CD4-positive, CD25-positive, alpha-beta regulatory T cell (primary cell): Measurements from ENCODE around the gene GHR. TPM values are rescaled to one million over a fixed set of nuclear protein-coding genes. Genes with fewer than 3 reads are reported as not detected.

Experiments
- ATAC-seq, 2 donors: fragments of 150-1000 bp; cut with Tn5 transposase; one replicate each; pipeline ENCODE4 v1.10.0; 2021; ENCODE audit warnings: low read depth in 2 of 2, moderate number of reproducible peaks in 2 of 2, moderate library complexity in 1 of 2
- DNase-seq, 3 donors: peaks; one replicate each; pipeline versions ENCODE4 v3.0.0 to v3.0.0-alpha.2; 2012 to 2022; ENCODE audit warnings: mixed read lengths in 1 of 3
- H3K27ac ChIP-seq: one replicate; pipeline ENCODE4 v1.7.0; 2013; ENCODE audit warnings: mild to moderate bottlenecking, low read length; ENCODE audit not compliant: insufficient read depth, poor library complexity, severe bottlenecking
- H3K27me3 ChIP-seq: one replicate; pipeline ENCODE4 v1.7.0; 2013; ENCODE audit warnings: low read length; ENCODE audit not compliant: control insufficient read depth, insufficient read depth
- H3K36me3 ChIP-seq: one replicate; pipeline ENCODE4 v1.7.0; 2013; ENCODE audit warnings: mild to moderate bottlenecking, low read length, moderate library complexity; ENCODE audit not compliant: control insufficient read depth, insufficient read depth
- H3K4me1 ChIP-seq: 2 replicates; pipeline ENCODE4 v1.7.0; 2013; ENCODE audit warnings: mild to moderate bottlenecking, low read length; ENCODE audit not compliant: insufficient read depth, control insufficient read depth, poor library complexity, severe bottlenecking
- H3K4me3 ChIP-seq: one replicate; pipeline ENCODE4 v1.7.0; 2013; ENCODE audit warnings: low read depth, mild to moderate bottlenecking, low read length, moderate library complexity
- H3K9me3 ChIP-seq, 2 experiments: 1 replicate in 1 of 2; 2 replicates in 1 of 2; pipeline ENCODE4 v1.7.0; 2013; ENCODE audit warnings: low read length in 2 of 2, mild to moderate bottlenecking in 1 of 2, moderate library complexity in 1 of 2; ENCODE audit not compliant: control insufficient read depth in 2 of 2
- H3K27ac Mint-ChIP-seq, 3 donors: one replicate each; pipeline ENCODE4 v1.8.0; 2020 to 2022; ENCODE audit warnings: mild to moderate bottlenecking in 3 of 3, mixed read lengths in 3 of 3, moderate library complexity in 2 of 3
- H3K27me3 Mint-ChIP-seq: one replicate; pipeline ENCODE4 v1.8.0; 2022; ENCODE audit warnings: mild to moderate bottlenecking, mixed read lengths
- H3K36me3 Mint-ChIP-seq: one replicate; pipeline ENCODE4 v1.8.0; 2020; ENCODE audit warnings: mixed read lengths
- H3K4me1 Mint-ChIP-seq, 4 donors: one replicate each; pipeline ENCODE4 v1.8.0; 2020 to 2022; ENCODE audit warnings: mixed read lengths in 4 of 4, mild to moderate bottlenecking in 1 of 4
- H3K4me3 Mint-ChIP-seq, 4 donors: one replicate each; pipeline ENCODE4 v1.8.0; 2020 to 2022; ENCODE audit warnings: mild to moderate bottlenecking in 4 of 4, mixed read lengths in 4 of 4, moderate library complexity in 3 of 4
- H3K9me3 Mint-ChIP-seq, 7 donors: one replicate each; pipeline ENCODE4 v1.8.0; 2020 to 2022; ENCODE audit warnings: mixed read lengths in 7 of 7, mild to moderate bottlenecking in 3 of 7, moderate library complexity in 2 of 7
- polyA plus RNA-seq, 4 donors: library from polyadenylated mRNA; unstranded; fragments of 300-500 nt; fragmentation: Illumina TruSeq; gene quantifications; one replicate each; pipeline ENCODE4 v1.2.3, GENCODE V29; 2021
- total RNA-seq: library from RNA; stranded (reverse); gene quantifications from one replicate; pipeline ENCODE4 v1.2.3, GENCODE V29; 2022

GHR gene
- total and polyA plus RNA-seq, 5 donors from 2014 or later = not detected

- no peaks in the 10 kb centered on the region for H3K27me3 Mint-ChIP-seq
- H3K27ac Mint-ChIP-seq = no peak overlapping the region
- DNase-seq = no peak
- H3K36me3 Mint-ChIP-seq = no peaks in the 10 kb centered on the region
- Histone ChIP-seq H3K27ac (no peak overlapping the region), H3K27me3 (no peaks in the 10 kb centered on the region), H3K4me1 (no peaks in the 10 kb centered on the region), H3K9me3 (no peaks in the 10 kb centered on the region), H3K36me3 (no peaks in the 10 kb centered on the region), H3K4me3 (no peak overlapping the region)
- no peak overlapping the region for H3K4me3 Mint-ChIP-seq
- H3K4me1 Mint-ChIP-seq = no peaks in the 10 kb centered on the region
- no peak for ATAC-seq
- peaks cover 0 to 5% (median 0%) of the 10 kb centered on the region in 7 donors for H3K9me3 Mint-ChIP-seq
Measured at GRCh38 chr5:42506662-42507061, 83.4 kb downstream of the GHR start.

DNA sequence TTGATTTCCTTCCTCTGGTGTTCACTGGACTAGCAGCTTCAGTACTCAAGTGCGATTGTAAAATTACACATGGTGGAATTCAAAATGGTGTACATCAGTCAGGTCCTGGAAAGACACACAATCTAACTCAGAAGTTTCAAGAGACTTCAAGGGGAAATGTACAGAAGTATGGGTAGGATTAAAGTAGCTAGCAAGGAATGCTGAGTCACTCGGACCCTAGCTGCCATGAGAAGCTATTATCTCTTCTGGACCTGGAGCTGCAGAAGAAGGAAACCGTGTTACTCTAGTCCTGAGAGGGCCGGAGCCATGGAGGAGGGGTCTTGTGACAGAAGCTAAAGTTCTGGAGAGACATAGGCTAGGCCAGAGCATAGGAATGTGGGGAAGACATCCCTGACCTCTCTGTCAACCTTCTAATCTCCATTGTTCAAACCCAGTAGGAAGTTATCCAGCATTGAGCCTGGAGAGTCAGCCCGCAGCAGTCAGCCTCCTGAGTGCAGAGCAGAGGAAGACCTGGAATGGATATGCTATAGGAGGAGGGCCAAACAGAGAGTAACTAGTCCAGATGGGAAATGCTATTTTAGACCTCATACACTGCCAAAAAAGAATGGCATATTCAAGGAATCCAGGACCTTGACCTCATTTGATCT, 84.3 kb downstream of the GHR start:
- H3K27ac Mint-ChIP-seq = peak overlapping the region in 1 of 3 donors; percentile 14
- no peak for ATAC-seq
- H3K4me1 Mint-ChIP-seq = no peaks in the 10 kb centered on the region
- H3K4me3 ChIP-seq = no peak overlapping the region
- no peaks in the 10 kb centered on the region for H3K36me3 Mint-ChIP-seq
- H3K9me3 Mint-ChIP-seq = peaks cover 0 to 1% (median 0%) of the 10 kb centered on the region in 7 donors
- no peaks in the 10 kb centered on the region for H3K36me3 ChIP-seq
- H3K4me1 ChIP-seq = no peaks in the 10 kb centered on the region
- H3K27ac ChIP-seq = no peak overlapping the region
- no peak for DNase-seq
- H3K9me3 ChIP-seq = no peaks in the 10 kb centered on the region
- H3K27me3 Mint-ChIP-seq = no peaks in the 10 kb centered on the region
- H3K27me3 ChIP-seq = no peaks in the 10 kb centered on the region
- no peak overlapping the region for H3K4me3 Mint-ChIP-seq

- DNase-seq (no peak), ATAC-seq (no peak)
- Mint-ChIP-seq H3K36me3 (no peaks in the 10 kb centered on the region), H3K9me3 (no peaks in the 10 kb centered on the region), H3K4me1 (no peaks in the 10 kb centered on the region), H3K27me3 (no peaks in the 10 kb centered on the region), H3K27ac (no peak overlapping the region), H3K4me3 (no peak overlapping the region)
- Histone ChIP-seq H3K4me1 (no peaks in the 10 kb centered on the region), H3K4me3 (no peak overlapping the region), H3K9me3 (no peaks in the 10 kb centered on the region), H3K36me3 (no peaks in the 10 kb centered on the region), H3K27ac (no peak overlapping the region), H3K27me3 (no peaks in the 10 kb centered on the region)
Measured at GRCh38 chr5:42513246-42513645, 90.0 kb downstream of the GHR start.

DNA sequence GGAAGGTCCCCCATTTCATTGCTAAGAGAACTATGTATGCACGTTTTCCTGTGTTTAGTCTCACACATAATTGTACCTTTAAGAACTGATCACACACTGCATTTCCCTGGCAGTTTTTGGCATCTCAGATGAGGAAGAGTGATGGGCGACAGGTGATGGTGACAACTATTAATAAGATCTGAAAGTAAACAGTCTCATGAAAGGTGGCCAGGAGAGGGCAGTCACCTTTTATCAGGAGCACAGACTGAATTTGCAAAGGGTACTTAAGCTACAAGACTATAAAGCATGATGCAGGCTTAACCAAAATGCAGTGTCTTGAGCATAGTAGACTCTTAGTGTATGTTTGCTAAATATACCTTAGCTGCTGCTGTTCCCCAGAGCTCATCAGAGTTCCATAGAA, 91.5 kb downstream of the GHR start:
- Mint-ChIP-seq H3K4me3 (no peak overlapping the region), H3K27ac (no peak overlapping the region), H3K9me3 (no peaks in the 10 kb centered on the region), H3K27me3 (no peaks in the 10 kb centered on the region), H3K36me3 (no peaks in the 10 kb centered on the region), H3K4me1 (no peaks in the 10 kb centered on the region)
- no peak overlapping the region for H3K27ac ChIP-seq
- no peaks in the 10 kb centered on the region for H3K9me3 ChIP-seq
- ATAC-seq (no peak), DNase-seq (peak in 1 of 3 donors; percentile 11)
- no peaks in the 10 kb centered on the region for H3K4me1 ChIP-seq
- no peaks in the 10 kb centered on the region for H3K27me3 ChIP-seq
- no peaks in the 10 kb centered on the region for H3K36me3 ChIP-seq
- H3K4me3 ChIP-seq = no peak overlapping the region

DNA sequence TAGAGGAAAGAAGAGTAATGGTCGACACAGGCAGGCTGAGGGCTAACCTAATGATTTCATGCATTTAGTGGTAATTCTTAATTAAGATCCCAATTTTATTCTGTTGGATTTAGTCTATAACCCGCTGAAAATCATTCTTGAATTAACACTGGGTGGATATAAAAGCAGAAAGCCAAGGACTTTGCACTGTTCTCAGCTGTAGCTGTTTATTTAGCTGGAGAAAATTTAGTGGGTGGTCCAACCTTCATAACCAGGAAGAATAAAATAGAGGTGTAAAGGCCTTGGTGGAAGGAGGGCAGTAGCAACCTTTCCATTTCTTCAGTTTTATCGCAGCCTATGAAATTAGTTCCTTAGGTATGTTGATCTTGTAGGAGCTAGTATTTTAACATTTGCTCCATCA, 92.3 kb downstream of the GHR start:
- Mint-ChIP-seq H3K36me3 (no peaks in the 10 kb centered on the region), H3K4me3 (no peak overlapping the region), H3K9me3 (no peaks in the 10 kb centered on the region), H3K27ac (no peak overlapping the region), H3K27me3 (no peaks in the 10 kb centered on the region), H3K4me1 (no peaks in the 10 kb centered on the region)
- H3K27me3 ChIP-seq = no peaks in the 10 kb centered on the region
- no peak overlapping the region for H3K27ac ChIP-seq
- no peaks in the 10 kb centered on the region for H3K9me3 ChIP-seq
- no peak overlapping the region for H3K4me3 ChIP-seq
- DNase-seq (no peak), ATAC-seq (no peak)
- no peaks in the 10 kb centered on the region for H3K4me1 ChIP-seq
- no peaks in the 10 kb centered on the region for H3K36me3 ChIP-seq

DNA sequence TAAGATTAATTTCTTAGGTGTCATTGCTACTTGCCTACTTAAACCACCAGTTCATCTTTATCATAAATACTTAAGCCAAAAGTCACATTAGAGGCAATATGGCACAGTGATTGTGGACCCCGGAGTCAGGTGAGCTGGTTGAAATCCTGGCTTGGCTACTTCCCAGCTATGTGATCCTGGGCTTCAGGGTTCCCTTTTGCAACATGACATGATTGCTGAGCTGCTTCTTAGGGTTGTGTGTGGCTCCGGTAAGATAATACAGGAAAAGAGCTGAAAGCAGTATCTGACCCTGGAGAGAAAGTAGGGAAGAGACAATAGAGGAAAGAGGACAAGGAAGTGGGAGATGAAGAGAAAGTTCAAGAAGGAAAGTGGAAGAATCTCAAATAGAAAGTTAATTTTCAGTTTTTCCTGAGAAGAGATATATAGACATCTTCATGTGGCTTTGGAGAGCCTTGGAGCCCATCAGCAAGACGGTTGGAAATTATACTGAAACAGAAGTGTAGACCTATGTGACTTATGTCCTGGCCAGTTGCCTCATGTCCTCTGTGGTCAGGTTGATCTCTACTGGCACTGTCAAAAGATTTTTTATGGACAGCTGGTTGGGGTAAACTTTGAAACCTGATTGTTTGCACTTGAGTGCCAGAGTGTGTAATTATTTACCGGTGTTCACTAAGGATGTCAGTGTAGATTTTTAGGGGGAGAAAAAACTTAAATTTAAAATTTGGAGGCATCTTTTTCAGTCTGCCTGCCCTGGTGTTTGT, 93.2 kb downstream of the GHR start:
- Mint-ChIP-seq H3K27me3 (no peaks in the 10 kb centered on the region), H3K4me3 (no peak overlapping the region), H3K36me3 (no peaks in the 10 kb centered on the region), H3K4me1 (no peaks in the 10 kb centered on the region), H3K27ac (no peak overlapping the region), H3K9me3 (no peaks in the 10 kb centered on the region)
- Histone ChIP-seq H3K27ac (no peak overlapping the region), H3K4me1 (no peaks in the 10 kb centered on the region), H3K36me3 (no peaks in the 10 kb centered on the region), H3K9me3 (no peaks in the 10 kb centered on the region), H3K27me3 (no peaks in the 10 kb centered on the region), H3K4me3 (no peak overlapping the region)
- no peak for ATAC-seq
- DNase-seq = no peak

- ATAC-seq (no peak), DNase-seq (no peak)
- Histone ChIP-seq H3K4me3 (no peak overlapping the region), H3K27me3 (no peaks in the 10 kb centered on the region), H3K27ac (no peak overlapping the region), H3K36me3 (no peaks in the 10 kb centered on the region), H3K4me1 (no peaks in the 10 kb centered on the region), H3K9me3 (no peaks in the 10 kb centered on the region)
- Mint-ChIP-seq H3K27ac (no peak overlapping the region), H3K36me3 (no peaks in the 10 kb centered on the region), H3K4me1 (no peaks in the 10 kb centered on the region), H3K4me3 (no peak overlapping the region), H3K27me3 (no peaks in the 10 kb centered on the region), H3K9me3 (no peaks in the 10 kb centered on the region)
Measured at GRCh38 chr5:42517164-42517563, 93.9 kb downstream of the GHR start.
